K562 (cell line): Measurements from ENCODE around the gene FGF14. TPM values are rescaled to one million over a fixed set of nuclear protein-coding genes. Genes with fewer than 3 reads are reported as not detected.

Source experiments
- ATAC-seq: fragments of 200-7000 bp; cut with Tn5 transposase; 3 replicates; pipeline ENCODE4 v1.9.1; 2020; ENCODE audit warnings: moderate library complexity
- BruUV-seq: library from RNA; stranded (reverse); fragments of 400-500 nt; replicated peaks from 2 replicates; lab custom pipeline; 2021; lab: Mats Ljungman, UMichigan
- CTCF ChIA-PET: fragments of 300-600 bp; formaldehyde crosslinking; extraction: SDS; loops from one replicate; lab custom pipeline; 2021; ENCODE audit warnings: low intra/inter-chr PET ratio; lab: Yijun Ruan, JAX
- POLR2A ChIA-PET: fragments of 300-600, 350-650 bp; sonication (Branson Sonifier 250); formaldehyde crosslinking; extraction: SDS; loops from one replicate; lab custom pipeline; 2021; ENCODE audit warnings: antibody characterized with exemption, inconsistent platforms; lab: Yijun Ruan, JAX
- DNase-seq, 4 experiments: peaks; one replicate each; pipeline versions ENCODE4 v3.0.0 to v3.0.0-alpha.2; 2011 to 2018; ENCODE audit warnings: low spot score in 3 of 4, mixed read lengths in 3 of 4; ENCODE audit errors: extremely low read depth in 1 of 4
- FAIRE-seq: peaks from 2 replicates; lab custom pipeline; 2011; peaks lifted over from hg19 to GRCh38; lab: Jason Lieb, UNC
- H2AFZ ChIP-seq: 2 replicates; pipeline ENCODE4 v1.6.0; 2011; ENCODE audit warnings: low read depth, low read length, control low read depth, inconsistent platforms
- H3K27ac ChIP-seq: fragments of 200-600 bp; 3 replicates; pipeline ENCODE4 v1.8.0; 2011; ENCODE audit warnings: low read depth, mild to moderate bottlenecking, control low read depth, inconsistent platforms, low read length, moderate library complexity, mixed read lengths; ENCODE audit errors: extremely low read depth
- H3K27me3 ChIP-seq, 2 experiments: fragments of 300-600 bp in 1 of 2; 2 replicates in 1 of 2; 3 replicates in 1 of 2; pipeline versions ENCODE4 v1.6.0 to v1.8.0; 2011; ENCODE audit warnings: inconsistent platforms in 2 of 2, low read length in 2 of 2, mild to moderate bottlenecking in 1 of 2, mixed read lengths in 1 of 2, moderate library complexity in 1 of 2; ENCODE audit not compliant: control insufficient read depth in 2 of 2, insufficient read depth in 2 of 2
- H3K36me3 ChIP-seq: fragments of 300-600 bp; 3 replicates; pipeline ENCODE4 v1.8.0; 2011; ENCODE audit warnings: mild to moderate bottlenecking, low read length, inconsistent platforms; ENCODE audit not compliant: control insufficient read depth, insufficient read depth
- H3K4me1 ChIP-seq, 2 experiments: fragments of 200-600 bp in 1 of 2; replicated peaks in 1 of 2; 2 replicates in 1 of 2; 3 replicates in 1 of 2; pipeline versions ENCODE4 v1.5.1 to v1.8.0; 2011; ENCODE audit warnings: inconsistent platforms in 2 of 2, low read length in 2 of 2, mild to moderate bottlenecking in 1 of 2, mixed read lengths in 1 of 2, moderate library complexity in 1 of 2; ENCODE audit not compliant: control insufficient read depth in 2 of 2, insufficient read depth in 2 of 2
- H3K4me2 ChIP-seq: 2 replicates; pipeline ENCODE4 v1.6.1; 2011; ENCODE audit warnings: low read length, control low read depth, inconsistent platforms, mixed read lengths; ENCODE audit not compliant: insufficient read depth
- H3K4me3 ChIP-seq: fragments of 200-600 bp; sonication (generic), shearing (Covaris generic); 2 replicates; pipeline ENCODE4 v1.5.1; 2016; ENCODE audit warnings: control low read depth, inconsistent platforms
- H3K79me2 ChIP-seq: fragments of 200-600 bp; 3 replicates; pipeline ENCODE4 v1.8.0; 2011; ENCODE audit warnings: low read length, inconsistent platforms; ENCODE audit not compliant: control insufficient read depth, insufficient read depth
- H3K9ac ChIP-seq, 2 experiments: 2 replicates each; pipeline versions ENCODE4 v1.6.0 to v1.6.1; 2011; ENCODE audit warnings: low read depth in 2 of 2, low read length in 2 of 2, control low read depth in 1 of 2, inconsistent platforms in 1 of 2, mild to moderate bottlenecking in 1 of 2, mixed read lengths in 1 of 2; ENCODE audit not compliant: insufficient read depth in 1 of 2
- H3K9me1 ChIP-seq: one replicate; pipeline ENCODE4 v1.6.0; 2011; ENCODE audit warnings: inconsistent platforms, mild to moderate bottlenecking, low read length, moderate library complexity; ENCODE audit not compliant: control insufficient read depth, insufficient read depth
- H3K9me3 ChIP-seq: replicated peaks from 2 replicates; pipeline ENCODE4 v1.5.1; 2011; ENCODE audit warnings: low read depth, low read length, inconsistent platforms; ENCODE audit not compliant: control insufficient read depth, insufficient read depth
- H4K20me1 ChIP-seq: replicated peaks from 2 replicates; pipeline ENCODE4 v1.6.1; 2011; ENCODE audit warnings: low read length, inconsistent platforms, mixed read lengths; ENCODE audit not compliant: control insufficient read depth, insufficient read depth
- EZH2 ChIP-seq: IDR thresholded peaks from 2 replicates; pipeline ENCODE4 v1.6.1; 2012; ENCODE audit warnings: low read depth, mild to moderate bottlenecking, inconsistent platforms, low read length, borderline replicate concordance
- FOXJ3 ChIP-seq: sonication (generic); formaldehyde crosslinking; IDR thresholded peaks from 2 replicates; pipeline ENCODE4 v1.4.0; 2020; ENCODE audit warnings: mild to moderate bottlenecking, missing genetic modification reagents
- HMBOX1 ChIP-seq: sonication (generic); IDR thresholded peaks from 2 replicates; pipeline ENCODE4 v1.6.1; 2016
- HMGXB4 ChIP-seq: sonication (generic); formaldehyde crosslinking; IDR thresholded peaks from 2 replicates; pipeline ENCODE4 v1.8.1; 2023; ENCODE audit warnings: mild to moderate bottlenecking, missing genetic modification reagents
- ID3 ChIP-seq, 2 experiments: fragments of 250-450 bp in 1 of 2; fragments of 450-650 bp in 1 of 2; sonication (Bioruptor Pico) in 1 of 2; IDR thresholded peaks; 2 replicates each; pipeline versions ENCODE4 v1.6.1 to v1.8.0; 2016 to 2021; ENCODE audit warnings: mild to moderate bottlenecking in 2 of 2, moderate library complexity in 2 of 2, missing compliant biosample characterization in 1 of 2, missing genetic modification characterization in 1 of 2
- LCOR ChIP-seq: sonication (generic); formaldehyde crosslinking; IDR thresholded peaks from 2 replicates; pipeline ENCODE4 v1.8.0; 2022; ENCODE audit warnings: mild to moderate bottlenecking, missing genetic modification reagents
- NFIX ChIP-seq: fragments of 250-450 bp; sonication (Bioruptor Pico); IDR thresholded peaks from 2 replicates; pipeline ENCODE4 v1.4.0; 2020; ENCODE audit warnings: low read depth, mild to moderate bottlenecking, moderate library complexity
- PML ChIP-seq: IDR thresholded peaks from 2 replicates; pipeline ENCODE4 v1.6.1; 2012; ENCODE audit warnings: low read length, inconsistent platforms
- SAFB ChIP-seq: fragments of 200-400 bp; formaldehyde crosslinking; IDR thresholded peaks from 2 replicates; pipeline ENCODE4 v1.6.1; 2017; ENCODE audit warnings: low read depth, low read length, borderline replicate concordance
- ZFP36 ChIP-seq: fragments of 150-350 bp; IDR thresholded peaks from 2 replicates; pipeline ENCODE4 v1.6.1; 2018; ENCODE audit warnings: low read length, low read depth; ENCODE audit not compliant: partially characterized antibody
- ZNF3 ChIP-seq: fragments of 250-450 bp; sonication (Bioruptor Pico); IDR thresholded peaks from 2 replicates; pipeline ENCODE4 v1.5.0; 2021; ENCODE audit warnings: mild to moderate bottlenecking, moderate library complexity
- WGBS: fragments of 100-300 bp; shearing (Covaris generic); methylation state at CpG from one replicate; pipeline ENCODE4 v1.1.6; 2016; ENCODE audit warnings: low coverage, mixed read lengths; ENCODE audit not compliant: insufficient coverage; ENCODE audit errors: missing lambda C conversion rate; 5-methylcytosine and 5-hydroxymethylcytosine counted together
- in situ Hi-C: fragments of 300-500 bp; cut with MboI; formaldehyde crosslinking; loops from 4 replicates; pipeline ENCODE4 v1.15.0; 2018; ENCODE audit warnings: inconsistent platforms, mixed read lengths
- intact Hi-C: fragments of 100-400 bp; cut with micrococcal nuclease; formaldehyde crosslinking; loops from 2 replicates; pipeline ENCODE4 v1.14.2; 2022
- polyA plus RNA-seq, 8 experiments: library from polyadenylated mRNA; depleted of rRNA in 4 of 8; stranded (reverse) in 5 of 8; unstranded in 3 of 8; fragments of >200 nt; fragmentation: Nextera tagmentation in 2 of 8; fragmentation: Illumina TruSeq in 1 of 8; extraction: Ambion mirVana in 2 of 8; extraction: Trizol in 1 of 8; gene quantifications; 2 replicates each; pipeline versions ENCODE4 v1.2.1 to v1.2.3, GENCODE V29; 2011 to 2014; ENCODE audit warnings: inconsistent platforms in 1 of 8, missing spikeins in 1 of 8
- total RNA-seq, 7 experiments: library from RNA; depleted of rRNA in 6 of 7; stranded (reverse); fragments of >200 nt in 6 of 7; fragmentation: Illumina TruSeq in 2 of 7; extraction: Trizol in 2 of 7; gene quantifications; 2 replicates each; pipeline versions ENCODE4 v1.2.1 to v1.2.3, GENCODE V29; 2011 to 2021; ENCODE audit warnings: low replicate concordance in 1 of 7

Gene FGF14
- total and polyA plus RNA-seq, 9 of the 15 experiments (the other 6 are each of a cell fraction or from before 2014, with no cell fraction given) = not detected

GRCh38 chr13:102322211-102322610 is 79.6 kb downstream of the FGF14 start (continued):
- no peak for TF ChIP-seq PML
- TF ChIP-seq FOXJ3 (CRISPR knock-in tag) = no peak
- no peak for TF ChIP-seq EZH2
- no peak for TF ChIP-seq HMGXB4 (CRISPR knock-in tag)
- TF ChIP-seq NFIX (CRISPR knock-in tag) = no peak
- TF ChIP-seq HMBOX1 = no peak

- no peak overlapping the region for H3K27ac ChIP-seq
- no peak for FAIRE-seq
- TF ChIP-seq ID3 (CRISPR knock-in tag; IDR thresholded peaks at IDR 0.05) (no peak), ID3 (tag; IDR thresholded peaks at IDR 0.05) (no peak), ZNF3 (no peak), ZFP36 (no peak), SAFB (no peak), LCOR (CRISPR knock-in tag) (no peak)
Measured at GRCh38 chr13:102318233-102318632, 83.6 kb downstream of the FGF14 start.

More at GRCh38 chr13:102318233-102318632, 83.6 kb downstream of the FGF14 start:
- Histone ChIP-seq H3K27me3 (no peaks in the 10 kb centered on the region), H3K4me2 (no peak overlapping the region), H3K9me1 (no peaks in the 10 kb centered on the region), H2AFZ (no peak overlapping the region), H3K79me2 (no peaks in the 10 kb centered on the region), H3K4me1 (no peaks in the 10 kb centered on the region), H3K9ac (no peak overlapping the region), H3K36me3 (no peaks in the 10 kb centered on the region), H3K9me3 (no peaks in the 10 kb centered on the region), H3K4me3 (no peak overlapping the region), H4K20me1 (no peaks in the 10 kb centered on the region)
- ATAC-seq = no peak
- ChIA-PET CTCF (no interaction called here), POLR2A (no interaction called here)
- DNase-seq = no peak
- 2% methylated on average over 5 of the region's 5 CpGs for WGBS
- intact Hi-C loops = no loop called here
- no TSS peak for BruUV-seq
- in situ Hi-C loops = no loop called here
